RWPE2 (cell line): ENCODE data around the gene MON2.

ENCODE experiments used
- ATAC-seq: fragments of 200-7000 bp; cut with Tn5 transposase; 3 replicates; pipeline ENCODE4 v1.9.1; 2021; ENCODE audit warnings: low read depth
- DNase-seq: peaks from one replicate; pipeline ENCODE4 v3.0.0-alpha.2; 2020; ENCODE audit warnings: low spot score
- H3K27ac ChIP-seq: fragments of 450-650 bp; 2 replicates; pipeline ENCODE4 v1.5.1; 2017; ENCODE audit warnings: mild to moderate bottlenecking; ENCODE audit not compliant: poor library complexity, severe bottlenecking
- H3K27me3 ChIP-seq: fragments of 250-450 bp; sonication (Bioruptor Pico); 2 replicates; pipeline ENCODE4 v1.5.1; 2021; ENCODE audit warnings: mild to moderate bottlenecking, moderate library complexity; ENCODE audit not compliant: insufficient read depth, poor library complexity, severe bottlenecking
- H3K36me3 ChIP-seq: fragments of 250-450 bp; sonication (Bioruptor Pico); 2 replicates; pipeline ENCODE4 v1.5.1; 2020; ENCODE audit warnings: low read depth, mild to moderate bottlenecking, moderate library complexity
- H3K4me1 ChIP-seq: fragments of 250-450 bp; sonication (Bioruptor Pico); 2 replicates; pipeline ENCODE4 v1.5.1; 2021; ENCODE audit warnings: mild to moderate bottlenecking, moderate library complexity; ENCODE audit not compliant: insufficient read depth, poor library complexity, severe bottlenecking
- H3K4me3 ChIP-seq: fragments of 250-450 bp; sonication (Bioruptor Pico); 2 replicates; pipeline ENCODE4 v1.5.1; 2021; ENCODE audit warnings: mild to moderate bottlenecking, moderate library complexity; ENCODE audit not compliant: severe bottlenecking
- H3K9me3 ChIP-seq: fragments of 250-450 bp; sonication (Bioruptor Pico); 2 replicates; pipeline ENCODE4 v1.5.1; 2021; ENCODE audit warnings: mild to moderate bottlenecking, moderate library complexity; ENCODE audit not compliant: severe bottlenecking
- TF ChIP-seq, protein P1 (sequence below): fragments of 450-650 bp; IDR thresholded peaks from one replicate; pipeline ENCODE4 v1.5.1; 2017; ENCODE audit warnings: mild to moderate bottlenecking, moderate library complexity; ENCODE audit not compliant: poor library complexity, severe bottlenecking

MON2 gene

DNA sequence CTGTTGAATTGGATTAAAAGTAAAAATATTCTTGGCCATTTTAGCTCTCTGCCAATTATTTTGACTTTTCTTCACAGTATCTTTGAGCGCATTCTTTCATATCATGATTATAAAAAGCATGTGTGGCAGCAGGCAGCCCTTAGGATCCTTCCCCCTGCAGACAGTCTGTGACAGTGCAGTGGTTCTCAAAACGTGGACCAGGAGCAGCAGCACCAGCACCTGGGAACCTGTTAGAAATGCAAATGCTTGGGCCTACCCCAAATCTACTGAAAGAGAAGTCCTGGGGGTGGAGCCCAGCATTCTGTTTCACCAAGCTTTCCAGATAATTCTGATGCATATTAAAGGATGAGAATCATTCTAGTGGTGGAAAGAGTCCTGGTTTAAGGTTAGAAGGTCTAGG lies 155.6 kb downstream of the MON2 start:
- Histone ChIP-seq H3K36me3 (no peaks in the 10 kb centered on the region), H3K4me3 (no peak overlapping the region), H3K4me1 (no peaks in the 10 kb centered on the region), H3K9me3 (no peaks in the 10 kb centered on the region), H3K27me3 (no peaks in the 10 kb centered on the region), H3K27ac (no peak overlapping the region)
- DNase-seq, result no peak
- no peak for ATAC-seq
- TF ChIP-seq, protein P1, sequence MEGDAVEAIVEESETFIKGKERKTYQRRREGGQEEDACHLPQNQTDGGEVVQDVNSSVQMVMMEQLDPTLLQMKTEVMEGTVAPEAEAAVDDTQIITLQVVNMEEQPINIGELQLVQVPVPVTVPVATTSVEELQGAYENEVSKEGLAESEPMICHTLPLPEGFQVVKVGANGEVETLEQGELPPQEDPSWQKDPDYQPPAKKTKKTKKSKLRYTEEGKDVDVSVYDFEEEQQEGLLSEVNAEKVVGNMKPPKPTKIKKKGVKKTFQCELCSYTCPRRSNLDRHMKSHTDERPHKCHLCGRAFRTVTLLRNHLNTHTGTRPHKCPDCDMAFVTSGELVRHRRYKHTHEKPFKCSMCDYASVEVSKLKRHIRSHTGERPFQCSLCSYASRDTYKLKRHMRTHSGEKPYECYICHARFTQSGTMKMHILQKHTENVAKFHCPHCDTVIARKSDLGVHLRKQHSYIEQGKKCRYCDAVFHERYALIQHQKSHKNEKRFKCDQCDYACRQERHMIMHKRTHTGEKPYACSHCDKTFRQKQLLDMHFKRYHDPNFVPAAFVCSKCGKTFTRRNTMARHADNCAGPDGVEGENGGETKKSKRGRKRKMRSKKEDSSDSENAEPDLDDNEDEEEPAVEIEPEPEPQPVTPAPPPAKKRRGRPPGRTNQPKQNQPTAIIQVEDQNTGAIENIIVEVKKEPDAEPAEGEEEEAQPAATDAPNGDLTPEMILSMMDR, result no peak

DNA sequence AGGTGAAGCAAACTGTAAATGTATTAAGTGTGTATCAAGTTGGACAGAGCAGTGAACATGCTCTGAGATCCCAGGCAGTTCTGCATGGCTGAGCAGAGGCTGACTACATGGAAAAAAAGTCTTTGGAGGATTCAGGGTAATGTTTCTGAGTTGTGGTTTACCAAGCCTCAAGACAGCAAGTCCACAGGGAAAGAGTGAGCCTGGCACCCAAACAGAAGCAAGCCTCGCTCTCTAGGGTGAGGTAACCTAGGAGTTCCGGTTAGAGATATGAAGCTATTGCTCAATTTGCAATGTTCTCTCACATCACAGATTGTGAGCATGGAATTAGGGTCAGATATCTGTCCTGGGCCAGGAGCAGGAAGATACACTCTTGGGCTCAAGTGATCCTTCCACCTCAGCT lies 158.6 kb downstream of the MON2 start:
- DNase-seq (no peak), ATAC-seq (no peak)
- H3K4me1 ChIP-seq, result no peaks in the 10 kb centered on the region
- TF ChIP-seq, protein P1, result no peak
- H3K27me3 ChIP-seq, result no peaks in the 10 kb centered on the region
- no peaks in the 10 kb centered on the region for H3K9me3 ChIP-seq
- no peak overlapping the region for H3K27ac ChIP-seq
- no peak overlapping the region for H3K4me3 ChIP-seq
- no peaks in the 10 kb centered on the region for H3K36me3 ChIP-seq

DNA sequence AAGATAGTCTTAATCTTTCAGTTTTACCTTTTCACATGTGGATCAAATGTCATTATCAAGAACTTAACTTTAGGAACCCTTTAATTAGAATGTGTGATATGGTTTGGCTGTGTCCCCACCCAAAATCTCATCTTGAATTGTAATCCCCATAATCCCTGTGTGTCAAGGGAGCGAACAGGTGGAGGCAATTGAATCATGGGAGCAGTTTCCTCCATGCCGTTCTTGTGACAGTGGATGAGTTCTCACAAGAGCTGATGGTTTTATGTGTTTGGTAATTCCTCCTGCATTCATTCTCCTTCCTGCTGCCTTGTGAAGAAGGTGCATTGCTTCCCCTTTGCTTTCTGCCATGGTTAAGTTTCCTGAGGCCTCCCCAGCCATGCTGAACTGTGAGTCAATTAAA lies 160.6 kb downstream of the MON2 start:
- no peaks in the 10 kb centered on the region for H3K27me3 ChIP-seq
- no peaks in the 10 kb centered on the region for H3K4me1 ChIP-seq
- no peak overlapping the region for H3K27ac ChIP-seq
- no peak for DNase-seq
- no peak for ATAC-seq
- H3K36me3 ChIP-seq, result no peaks in the 10 kb centered on the region
- TF ChIP-seq, protein P1, result no peak
- H3K9me3 ChIP-seq, result no peaks in the 10 kb centered on the region
- H3K4me3 ChIP-seq, result no peak overlapping the region

DNA sequence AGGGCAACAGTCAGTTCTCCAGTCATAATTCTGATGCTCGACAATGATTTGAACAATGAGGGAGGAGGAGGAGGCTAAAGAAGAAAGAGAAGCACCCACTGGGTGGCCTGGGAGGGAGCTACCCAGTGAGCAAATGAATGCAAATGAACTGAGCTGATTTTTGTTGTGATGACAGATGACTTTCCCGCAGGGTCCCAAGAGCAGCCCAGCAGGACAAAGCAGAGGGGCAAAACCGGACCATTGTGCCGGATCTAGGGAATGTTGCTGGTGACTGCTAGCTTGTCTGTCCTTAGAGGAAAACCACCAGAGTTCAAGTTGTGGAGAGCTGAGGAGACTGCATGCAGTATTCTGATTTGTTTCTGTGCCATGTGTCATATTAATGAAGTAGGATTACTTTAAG lies 162.8 kb downstream of the MON2 start:
- H3K4me3 ChIP-seq, result no peak overlapping the region
- no peaks in the 10 kb centered on the region for H3K4me1 ChIP-seq
- TF ChIP-seq, protein P1, result no peak
- H3K36me3 ChIP-seq, result no peaks in the 10 kb centered on the region
- ATAC-seq (no peak), DNase-seq (no peak)
- H3K27me3 ChIP-seq, result no peaks in the 10 kb centered on the region
- no peak overlapping the region for H3K27ac ChIP-seq
- H3K9me3 ChIP-seq, result no peaks in the 10 kb centered on the region

DNA sequence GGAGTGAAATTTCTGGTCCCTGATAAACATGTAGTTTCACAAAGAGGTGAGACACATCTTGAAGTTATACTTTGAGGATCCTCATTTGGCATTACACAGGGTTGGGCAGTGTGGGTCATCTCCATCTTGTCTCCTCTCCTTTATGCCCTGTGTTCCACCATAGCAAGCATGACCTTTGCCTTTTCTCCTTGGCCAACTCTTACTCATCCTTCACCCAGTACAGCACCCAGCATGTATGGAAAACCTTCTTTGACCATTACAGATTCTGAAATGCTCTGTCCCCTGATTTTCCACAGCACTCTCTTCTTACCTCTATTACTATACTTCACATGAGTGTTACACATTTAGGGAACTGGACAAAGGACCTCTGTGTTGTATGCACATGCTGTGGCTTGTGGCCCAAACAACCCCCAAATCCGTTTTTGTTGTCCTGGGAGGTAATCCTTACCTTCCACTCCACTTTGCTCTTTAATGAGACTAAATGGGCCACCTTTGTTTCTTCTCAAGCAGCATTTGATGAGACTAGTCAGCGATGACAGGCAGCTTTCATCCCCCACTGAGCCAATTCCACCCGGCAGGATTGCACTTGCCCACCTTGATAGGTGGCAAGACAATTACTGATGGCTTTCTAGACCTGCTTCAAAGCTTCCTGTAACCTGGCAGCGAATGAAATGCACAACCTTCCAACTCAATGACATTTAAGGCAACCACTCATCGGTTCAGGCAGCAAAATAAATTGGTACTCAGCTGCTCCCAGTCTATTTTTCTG lies 163.5 kb downstream of the MON2 start:
- Histone ChIP-seq H3K27ac (no peak overlapping the region), H3K27me3 (no peaks in the 10 kb centered on the region), H3K4me1 (no peaks in the 10 kb centered on the region), H3K36me3 (no peaks in the 10 kb centered on the region), H3K4me3 (no peak overlapping the region), H3K9me3 (no peaks in the 10 kb centered on the region)
- TF ChIP-seq, protein P1, result no peak
- DNase-seq (no peak), ATAC-seq (no peak)
